GM19238 (cell line): ENCODE data around the gene TGM6.

ENCODE experiments used
- DNase-seq: peaks from one replicate; pipeline ENCODE4 v3.0.0; 2011; ENCODE audit warnings: low spot score; ENCODE audit not compliant: insufficient read length

The TGM6 gene

GRCh38 chr20:2453792-2454191 is 73.1 kb downstream of the TGM6 start:
- no peak for DNase-seq

DNA sequence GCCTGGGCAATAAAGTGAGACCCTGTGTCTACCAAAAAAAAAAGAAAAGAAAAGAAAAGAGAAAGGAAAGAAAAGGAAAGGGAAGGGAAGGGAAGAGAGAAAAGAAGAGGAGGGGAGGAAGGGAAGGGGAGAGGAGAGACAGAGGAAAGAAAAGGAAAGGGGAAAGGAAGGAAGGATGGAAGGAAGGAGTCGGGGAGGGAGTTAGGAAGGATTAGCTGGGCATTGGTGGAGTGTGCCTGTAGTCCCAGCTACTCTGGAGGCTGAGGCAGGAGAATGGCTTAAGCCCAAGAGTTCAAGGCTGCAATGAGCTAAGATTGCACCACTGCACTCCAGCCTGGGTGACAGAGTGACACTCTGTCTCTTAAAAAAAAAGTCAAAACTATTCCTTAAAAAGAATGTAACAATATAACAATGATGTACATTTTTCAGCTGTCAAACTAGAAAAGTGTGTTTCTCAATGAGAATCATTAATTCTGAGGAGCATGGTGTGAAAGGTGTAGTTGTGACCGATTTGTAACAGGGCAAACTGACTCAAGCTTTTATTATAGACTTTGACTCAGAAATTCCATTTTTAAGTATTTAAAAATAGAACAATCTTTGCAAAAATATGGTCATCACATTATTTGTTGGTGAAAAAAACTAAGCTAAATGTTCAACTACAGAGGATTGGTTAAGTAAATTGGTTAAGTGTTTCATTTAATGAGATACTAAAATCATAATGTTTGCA is 75.2 kb downstream of the TGM6 start:
- DNase-seq: no peak

DNA sequence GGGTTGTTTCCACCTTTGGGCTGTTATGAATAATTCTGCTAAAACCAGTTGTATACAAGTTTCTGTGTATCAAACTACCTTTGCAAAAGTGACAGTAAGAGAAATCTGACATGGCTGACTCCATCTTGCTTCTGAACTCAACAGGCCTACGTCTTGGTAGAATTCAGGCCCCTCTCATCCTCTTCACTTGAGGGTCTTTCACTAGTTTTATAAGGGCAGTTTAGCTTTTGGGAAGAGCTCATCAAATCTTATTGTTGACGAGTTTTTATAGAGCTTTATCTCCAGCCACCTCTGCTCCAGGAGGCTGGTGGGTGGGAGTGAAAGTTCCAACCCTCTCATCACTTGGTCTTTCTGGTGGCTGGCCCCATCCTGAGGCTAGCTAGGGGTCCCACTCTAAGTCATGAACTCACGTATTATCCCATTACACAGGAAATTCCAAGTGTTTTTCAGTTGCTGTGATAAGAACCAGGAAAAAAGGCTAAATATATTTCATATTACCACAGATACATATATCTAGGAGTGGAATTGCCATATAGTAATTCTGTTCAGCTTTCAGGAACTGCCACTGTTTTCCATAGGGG is 78.3 kb downstream of the TGM6 start:
- no peak for DNase-seq

GRCh38 chr20:2459981-2460751 is 79.5 kb downstream of the TGM6 start:
- DNase-seq: no peak

- DNase-seq: no peak
These were observed 80.2 kb downstream of the TGM6 start for GRCh38 chr20:2460752-2461424.

DNA sequence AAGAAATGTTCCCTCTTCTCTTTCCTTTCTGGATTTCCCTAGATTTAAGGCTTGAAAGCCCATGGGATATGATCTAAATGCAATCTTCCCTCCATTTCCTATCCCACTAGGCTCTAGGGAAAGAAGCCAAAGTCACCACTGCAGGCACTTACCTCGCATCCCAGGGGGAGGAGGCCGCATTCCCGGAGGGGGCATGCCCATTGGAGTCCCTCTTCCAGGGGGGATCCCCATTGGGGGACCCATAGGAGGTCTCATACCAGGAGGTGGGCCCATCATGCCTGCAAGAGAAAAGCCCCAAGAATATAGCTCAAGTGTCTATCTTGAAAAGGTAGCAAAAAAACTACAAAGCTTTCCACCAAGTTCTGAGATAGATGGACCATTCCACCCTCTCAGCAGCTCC is 81.8 kb downstream of the TGM6 start:
- DNase-seq: no peak

GRCh38 chr20:2463616-2464365 is 83.1 kb downstream of the TGM6 start:
- no peak for DNase-seq

DNA sequence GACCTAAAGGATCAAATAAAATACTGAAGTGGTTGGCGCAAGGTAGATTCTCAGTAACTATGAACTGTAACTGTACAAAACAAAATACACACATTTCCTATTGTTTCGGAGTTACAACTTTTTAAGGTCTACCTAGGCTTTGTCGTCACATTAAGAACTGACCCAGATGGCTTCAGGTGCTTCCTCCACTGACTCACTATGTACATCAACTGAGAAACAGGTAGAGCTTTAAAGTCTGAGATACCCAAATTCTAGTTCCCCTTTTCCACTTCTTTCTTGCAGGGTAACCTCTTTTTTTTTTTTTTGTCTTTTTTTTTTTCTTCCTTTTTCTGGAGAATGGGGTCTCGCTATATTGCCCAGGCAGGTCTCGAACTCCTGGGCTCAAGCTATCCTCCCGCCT is 84.4 kb downstream of the TGM6 start:
- DNase-seq: no peak

- DNase-seq: no peak
These were observed 86.7 kb downstream of the TGM6 start for GRCh38 chr20:2467412-2467811.

- DNase-seq: no peak
These were observed 88.1 kb downstream of the TGM6 start for GRCh38 chr20:2468581-2469407.

GRCh38 chr20:2469991-2470422 is 89.3 kb downstream of the TGM6 start:
- DNase-seq: peak; percentile 62

- DNase-seq: peak; percentile 93
These were observed 89.9 kb downstream of the TGM6 start, which contains the start of gene SNRPB for GRCh38 chr20:2470423-2471193. Gene SNRPB, minus strand, starts transcription at chr20:2470789. Its CDS starts 99 bp downstream, at chr20:2470690.

DNA sequence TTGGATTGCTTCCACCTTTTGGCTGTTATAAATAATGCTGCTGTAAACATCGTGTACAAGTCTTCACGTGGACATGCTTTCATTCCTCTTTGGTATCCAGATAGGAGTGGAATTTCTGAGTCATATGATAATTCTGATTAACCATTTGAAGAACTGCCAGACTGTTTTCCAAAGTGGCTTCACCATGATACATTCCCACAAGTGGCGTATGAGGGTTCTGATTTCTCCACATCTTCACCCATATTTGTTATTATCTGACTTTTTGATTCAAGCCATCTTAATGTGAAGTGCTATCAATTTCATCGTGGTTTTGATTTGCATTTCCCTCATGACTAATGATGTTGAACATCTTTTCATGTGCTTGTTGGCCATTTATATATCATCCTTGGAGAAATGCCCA is 92.8 kb downstream of the TGM6 start:
- DNase-seq: no peak

DNA sequence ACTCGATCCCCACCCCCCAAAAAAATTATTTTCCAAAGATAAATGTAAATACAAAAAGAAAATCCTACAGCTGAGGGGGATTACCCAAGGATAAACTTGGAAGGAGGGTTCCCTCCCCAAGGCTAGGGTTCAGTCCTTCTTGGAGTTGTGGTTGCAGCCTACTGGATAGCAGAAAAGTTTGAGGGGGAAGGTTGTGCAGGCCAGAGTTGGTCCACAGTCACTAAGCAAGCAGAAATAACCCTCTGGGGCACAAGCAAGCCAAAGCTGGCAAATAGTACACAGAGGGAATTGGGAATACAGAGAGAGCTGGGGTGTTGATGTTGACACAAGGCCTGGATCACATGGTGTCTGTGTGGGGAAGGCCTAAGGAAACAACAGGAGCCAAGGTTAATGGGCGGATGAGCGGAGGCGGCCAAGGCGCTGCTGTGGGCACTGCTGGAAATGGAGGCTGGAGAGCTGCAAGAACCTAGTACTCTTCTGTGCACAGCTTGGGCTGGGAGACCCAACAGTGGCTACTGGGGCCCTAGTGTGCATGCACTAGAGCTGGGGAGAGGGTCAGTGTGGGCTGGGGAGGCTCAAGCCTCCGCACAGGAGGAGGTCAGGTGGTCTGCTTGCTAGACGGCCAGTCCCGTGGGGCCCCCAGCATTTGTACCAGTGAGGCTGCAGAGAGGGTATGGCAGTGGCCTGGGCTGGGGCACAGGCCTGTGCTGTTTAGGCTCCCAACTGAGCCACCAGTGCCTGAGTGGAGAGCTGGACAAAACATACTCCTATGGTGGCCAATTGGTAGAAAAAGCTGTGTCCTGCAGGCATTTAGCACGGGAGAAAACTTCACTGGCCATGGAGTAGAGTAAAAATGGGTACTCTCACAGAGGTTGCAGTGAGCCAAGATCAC is 95.4 kb downstream of the TGM6 start:
- DNase-seq: no peak

GRCh38 chr20:2476742-2477615 is 96.3 kb downstream of the TGM6 start:
- DNase-seq: no peak

- DNase-seq: no peak
These were observed 99.7 kb downstream of the TGM6 start for GRCh38 chr20:2480381-2480780.
